ENCODE data around the gene ZNF202. TPM values are rescaled to one million over a fixed set of nuclear protein-coding genes. Genes with fewer than 3 reads are reported as not detected.

The ZNF202 gene
- total RNA-seq, 1 experiment from 2014 or later, result 14.6 TPM

DNA sequence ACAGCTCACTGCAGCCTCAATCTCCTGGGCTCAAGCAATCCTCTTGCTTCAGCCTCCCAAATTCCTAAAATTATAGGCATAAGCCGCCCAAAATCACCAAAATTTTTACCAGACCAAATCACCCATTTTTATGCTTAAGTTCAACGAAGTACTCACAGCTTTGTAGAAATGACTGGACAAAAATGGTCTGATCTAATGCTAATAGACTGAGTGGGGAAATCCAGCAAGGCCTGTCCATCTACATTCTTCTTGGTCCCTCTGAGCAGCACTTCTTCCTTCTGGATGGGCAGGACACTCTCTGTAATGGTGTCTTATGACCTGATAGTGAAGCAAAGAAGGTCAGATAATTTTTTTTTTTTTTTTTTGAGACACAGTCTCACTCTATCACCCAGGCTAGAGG, 31.6 kb upstream of the ZNF202 start:
- Histone ChIP-seq H3K27ac (ENCODE audit: low read length) (no peak overlapping the region), H3K4me3 (ENCODE audit: low read length) (no peak overlapping the region), H3K9me2 (replicated peaks; ENCODE audit: low read length) (no peaks in the 10 kb centered on the region), H4K20me1 (ENCODE audit: low read length) (no peaks in the 10 kb centered on the region), H2AFZ (ENCODE audit: low read length) (no peak overlapping the region), H3K27me3 (ENCODE audit: low read length) (peaks cover 56% of the 10 kb centered on the region), H3K4me1 (ENCODE audit: insufficient read depth, low read length) (no peaks in the 10 kb centered on the region), H3F3A (ENCODE audit: low read length, unreplicated experiment) (no peaks in the 10 kb centered on the region), H3K36me3 (ENCODE audit: low read depth, low read length) (no peaks in the 10 kb centered on the region), H3K9ac (ENCODE audit: low read length) (no peak overlapping the region), H3K79me2 (ENCODE audit: low read length) (no peaks in the 10 kb centered on the region), H3K4me2 (ENCODE audit: low read length) (no peak overlapping the region), H3K9me3 (ENCODE audit: low read length) (no peaks in the 10 kb centered on the region)
- ChIA-PET POLR2A (ENCODE audit: unreplicated experiment) (no interaction called here), CTCF (interaction anchor here (0.6 kb wide), 1 partner anchor 297 kb away, joined by 3 read pairs; no protein-coding TSS in a partner anchor)
- ATAC-seq, result no peak
- intact Hi-C loops (cut with micrococcal nuclease), result no loop called here
- BruUV-seq (replicated peaks), result no TSS peak
- no peak for DNase-seq
- no peak for TF ChIP-seq EZH2 (IDR thresholded peaks at IDR 0.05; ENCODE audit: low read length, unreplicated experiment)
- TF ChIP-seq, protein P1, sequence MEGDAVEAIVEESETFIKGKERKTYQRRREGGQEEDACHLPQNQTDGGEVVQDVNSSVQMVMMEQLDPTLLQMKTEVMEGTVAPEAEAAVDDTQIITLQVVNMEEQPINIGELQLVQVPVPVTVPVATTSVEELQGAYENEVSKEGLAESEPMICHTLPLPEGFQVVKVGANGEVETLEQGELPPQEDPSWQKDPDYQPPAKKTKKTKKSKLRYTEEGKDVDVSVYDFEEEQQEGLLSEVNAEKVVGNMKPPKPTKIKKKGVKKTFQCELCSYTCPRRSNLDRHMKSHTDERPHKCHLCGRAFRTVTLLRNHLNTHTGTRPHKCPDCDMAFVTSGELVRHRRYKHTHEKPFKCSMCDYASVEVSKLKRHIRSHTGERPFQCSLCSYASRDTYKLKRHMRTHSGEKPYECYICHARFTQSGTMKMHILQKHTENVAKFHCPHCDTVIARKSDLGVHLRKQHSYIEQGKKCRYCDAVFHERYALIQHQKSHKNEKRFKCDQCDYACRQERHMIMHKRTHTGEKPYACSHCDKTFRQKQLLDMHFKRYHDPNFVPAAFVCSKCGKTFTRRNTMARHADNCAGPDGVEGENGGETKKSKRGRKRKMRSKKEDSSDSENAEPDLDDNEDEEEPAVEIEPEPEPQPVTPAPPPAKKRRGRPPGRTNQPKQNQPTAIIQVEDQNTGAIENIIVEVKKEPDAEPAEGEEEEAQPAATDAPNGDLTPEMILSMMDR (conservative IDR thresholded peaks at IDR 0.05; ENCODE audit: low read depth, low read length), result no peak

DNA sequence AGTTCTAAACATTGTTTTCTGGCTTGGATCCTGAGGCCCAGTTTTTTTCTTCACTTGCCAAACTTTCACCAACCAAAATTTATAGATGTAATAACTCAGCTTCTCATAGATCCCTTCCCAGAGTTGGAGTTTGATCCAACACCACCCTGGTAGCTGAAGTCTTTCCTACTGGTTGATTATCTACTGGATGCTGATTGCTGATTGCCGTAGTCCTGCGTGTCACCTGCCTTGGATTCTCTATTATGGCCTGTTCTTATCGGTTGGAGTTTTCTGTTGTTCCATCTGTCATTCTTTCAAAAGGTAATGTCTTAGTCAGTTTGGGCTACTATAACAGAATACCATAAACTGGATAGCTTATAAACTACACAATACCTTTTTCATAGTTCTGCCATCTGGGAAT, 30.2 kb upstream of the ZNF202 start:
- ATAC-seq (no peak), DNase-seq (no peak)
- Histone ChIP-seq H3K9me3 (ENCODE audit: low read length) (no peaks in the 10 kb centered on the region), H3K9me2 (replicated peaks; ENCODE audit: low read length) (no peaks in the 10 kb centered on the region), H3K9ac (ENCODE audit: low read length) (no peak overlapping the region), H3K27ac (ENCODE audit: low read length) (no peak overlapping the region), H3K4me3 (ENCODE audit: low read length) (no peak overlapping the region), H3K27me3 (ENCODE audit: low read length) (peaks cover 54% of the 10 kb centered on the region), H2AFZ (ENCODE audit: low read length) (no peak overlapping the region), H3K36me3 (ENCODE audit: low read depth, low read length) (no peaks in the 10 kb centered on the region), H4K20me1 (ENCODE audit: low read length) (no peaks in the 10 kb centered on the region), H3K79me2 (ENCODE audit: low read length) (no peaks in the 10 kb centered on the region), H3K4me1 (ENCODE audit: insufficient read depth, low read length) (no peaks in the 10 kb centered on the region), H3F3A (ENCODE audit: low read length, unreplicated experiment) (no peaks in the 10 kb centered on the region), H3K4me2 (ENCODE audit: low read length) (no peak overlapping the region)
- TF ChIP-seq EZH2 (IDR thresholded peaks at IDR 0.05; ENCODE audit: low read length, unreplicated experiment), result no peak
- ChIA-PET CTCF (no interaction called here), POLR2A (ENCODE audit: unreplicated experiment) (no interaction called here)
- intact Hi-C loops (cut with micrococcal nuclease), result no loop called here
- no TSS peak for BruUV-seq (replicated peaks)

DNA sequence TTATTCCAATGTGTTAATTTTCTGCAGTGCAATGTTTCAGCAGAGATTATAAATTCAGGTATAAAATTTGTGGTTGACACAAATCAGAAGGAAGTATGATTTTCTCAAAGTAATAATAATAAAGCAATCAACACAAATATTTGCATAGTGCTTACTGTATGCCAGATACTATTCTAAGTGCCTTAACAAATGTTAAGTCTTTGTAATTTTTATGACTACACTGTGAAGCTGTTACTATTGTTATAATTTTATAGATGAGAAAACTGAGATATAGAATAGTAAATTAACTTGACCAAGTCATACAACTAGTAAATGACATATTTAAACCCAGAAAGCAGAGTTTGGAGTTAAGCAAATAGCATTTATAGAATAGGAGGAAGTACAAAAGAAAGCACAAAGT, 29.3 kb upstream of the ZNF202 start:
- H3K9me3 ChIP-seq (ENCODE audit: low read length), result no peaks in the 10 kb centered on the region
- no peak overlapping the region for H3K4me2 ChIP-seq (ENCODE audit: low read length)
- peaks cover 51% of the 10 kb centered on the region for H3K27me3 ChIP-seq (ENCODE audit: low read length)
- ChIA-PET CTCF (no interaction called here), POLR2A (ENCODE audit: unreplicated experiment) (no interaction called here)
- DNase-seq (no peak), ATAC-seq (no peak)
- H3K27ac ChIP-seq (ENCODE audit: low read length), result no peak overlapping the region
- H3K79me2 ChIP-seq (ENCODE audit: low read length), result no peaks in the 10 kb centered on the region
- H3K4me1 ChIP-seq (ENCODE audit: insufficient read depth, low read length), result no peaks in the 10 kb centered on the region
- BruUV-seq (replicated peaks), result no TSS peak
- no peak overlapping the region for H2AFZ ChIP-seq (ENCODE audit: low read length)
- no peak overlapping the region for H3K9ac ChIP-seq (ENCODE audit: low read length)
- no peaks in the 10 kb centered on the region for H3F3A ChIP-seq (ENCODE audit: low read length, unreplicated experiment)
- intact Hi-C loops (cut with micrococcal nuclease), result no loop called here
- no peaks in the 10 kb centered on the region for H4K20me1 ChIP-seq (ENCODE audit: low read length)
- no peaks in the 10 kb centered on the region for H3K36me3 ChIP-seq (ENCODE audit: low read depth, low read length)
- H3K9me2 ChIP-seq (replicated peaks; ENCODE audit: low read length), result no peaks in the 10 kb centered on the region
- TF ChIP-seq, protein P1 (conservative IDR thresholded peaks at IDR 0.05; ENCODE audit: low read depth, low read length), result no peak
- TF ChIP-seq EZH2phosphoT487 (IDR thresholded peaks at IDR 0.05; ENCODE audit: borderline replicate concordance, low read length) (no peak), EZH2 (IDR thresholded peaks at IDR 0.05; ENCODE audit: low read length, unreplicated experiment) (no peak)
- no peak overlapping the region for H3K4me3 ChIP-seq (ENCODE audit: low read length)
